ENCODE measurements around the gene NAA16. TPM values are rescaled to one million over a fixed set of nuclear protein-coding genes. Genes with fewer than 3 reads are reported as not detected.
"Not testable (repeated sequence)": the region's sequence is repeated elsewhere in the genome, so short reads cannot be mapped to it uniquely, and the experiment has no call there.

The NAA16 gene
- total RNA-seq, 2 donors from 2014 or later = 17.6 to 19.9 TPM

DNA sequence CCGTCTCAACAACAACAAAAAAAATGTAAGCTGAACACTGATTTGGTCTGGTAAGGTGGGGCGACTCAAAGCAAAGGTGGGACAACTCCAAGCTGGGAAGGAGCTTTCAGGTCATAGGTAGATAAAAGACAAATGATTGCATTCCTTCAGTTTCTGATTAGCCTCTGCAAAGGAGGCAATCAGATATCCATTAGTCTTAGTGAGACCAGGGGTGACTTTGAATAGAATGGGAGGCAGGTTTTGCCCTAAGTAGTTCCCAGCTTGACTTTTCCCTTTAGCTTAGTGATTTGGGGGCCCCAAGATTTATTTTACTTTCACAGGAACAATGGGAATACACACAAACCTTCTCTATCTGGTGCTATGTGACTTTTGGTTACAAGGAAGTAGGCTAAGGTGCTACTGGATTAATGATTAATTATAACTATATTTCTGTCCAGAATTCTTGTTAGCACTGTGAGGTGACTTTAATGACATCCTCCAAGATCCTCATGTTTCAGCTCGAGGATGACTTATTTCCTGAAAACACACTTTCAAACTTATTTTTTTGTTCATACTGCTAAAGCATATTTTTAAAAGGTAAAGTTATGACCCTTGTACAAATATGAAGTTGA lies 37.1 kb upstream of the NAA16 start:
- H3K36me3 ChIP-seq = no peaks in the 10 kb centered on the region
- no peak overlapping the region for H3K27ac ChIP-seq
- H3K27me3 ChIP-seq (replicated peaks; ENCODE audit: insufficient read depth) = no peaks in the 10 kb centered on the region
- intact Hi-C loops (cut with DNase I) = no loop called here
- H3K4me3 ChIP-seq = no peak overlapping the region
- WGBS = 72% methylated on average over 3 of the region's 3 CpGs
- H3K9me3 ChIP-seq = no peaks in the 10 kb centered on the region
- TF ChIP-seq POLR2A (IDR thresholded peaks at IDR 0.05) (no peak), POLR2AphosphoS5 (IDR thresholded peaks at IDR 0.05) (no peak)
- TF ChIP-seq, protein P1, sequence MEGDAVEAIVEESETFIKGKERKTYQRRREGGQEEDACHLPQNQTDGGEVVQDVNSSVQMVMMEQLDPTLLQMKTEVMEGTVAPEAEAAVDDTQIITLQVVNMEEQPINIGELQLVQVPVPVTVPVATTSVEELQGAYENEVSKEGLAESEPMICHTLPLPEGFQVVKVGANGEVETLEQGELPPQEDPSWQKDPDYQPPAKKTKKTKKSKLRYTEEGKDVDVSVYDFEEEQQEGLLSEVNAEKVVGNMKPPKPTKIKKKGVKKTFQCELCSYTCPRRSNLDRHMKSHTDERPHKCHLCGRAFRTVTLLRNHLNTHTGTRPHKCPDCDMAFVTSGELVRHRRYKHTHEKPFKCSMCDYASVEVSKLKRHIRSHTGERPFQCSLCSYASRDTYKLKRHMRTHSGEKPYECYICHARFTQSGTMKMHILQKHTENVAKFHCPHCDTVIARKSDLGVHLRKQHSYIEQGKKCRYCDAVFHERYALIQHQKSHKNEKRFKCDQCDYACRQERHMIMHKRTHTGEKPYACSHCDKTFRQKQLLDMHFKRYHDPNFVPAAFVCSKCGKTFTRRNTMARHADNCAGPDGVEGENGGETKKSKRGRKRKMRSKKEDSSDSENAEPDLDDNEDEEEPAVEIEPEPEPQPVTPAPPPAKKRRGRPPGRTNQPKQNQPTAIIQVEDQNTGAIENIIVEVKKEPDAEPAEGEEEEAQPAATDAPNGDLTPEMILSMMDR (IDR thresholded peaks at IDR 0.05) = no peak
- no peak for DNase-seq (ENCODE audit: low spot score)
- H3K4me1 ChIP-seq (replicated peaks) = no peaks in the 10 kb centered on the region

DNA sequence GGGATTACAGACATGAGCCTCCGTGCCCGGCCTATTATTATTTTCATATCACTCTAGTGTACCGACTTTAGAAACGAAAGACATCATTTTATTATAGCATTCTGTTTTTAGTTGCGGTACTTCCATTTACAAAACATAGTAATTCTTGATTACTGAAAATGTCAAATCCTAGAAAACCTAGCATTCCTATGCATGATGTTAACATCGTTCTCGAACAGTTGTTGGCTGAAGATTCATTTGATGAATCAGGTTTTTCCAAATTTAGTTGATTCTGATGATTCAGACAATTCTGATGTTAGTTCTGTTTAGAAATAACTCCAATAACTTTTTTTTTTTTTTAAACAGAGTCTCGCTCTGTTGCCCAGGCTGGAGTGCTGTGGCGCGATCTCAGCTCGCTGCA lies 36.2 kb upstream of the NAA16 start:
- Histone ChIP-seq H3K27me3 (replicated peaks; ENCODE audit: insufficient read depth) (no peaks in the 10 kb centered on the region), H3K9me3 (no peaks in the 10 kb centered on the region), H3K27ac (no peak overlapping the region), H3K36me3 (no peaks in the 10 kb centered on the region), H3K4me1 (replicated peaks) (no peaks in the 10 kb centered on the region), H3K4me3 (no peak overlapping the region)
- 97% methylated on average over 11 of the region's 11 CpGs for WGBS
- intact Hi-C loops (cut with DNase I) = no loop called here
- TF ChIP-seq POLR2AphosphoS5 (IDR thresholded peaks at IDR 0.05) (no peak), POLR2A (IDR thresholded peaks at IDR 0.05) (no peak)
- TF ChIP-seq, protein P1 (IDR thresholded peaks at IDR 0.05) = no peak
- no peak for DNase-seq (ENCODE audit: low spot score)

DNA sequence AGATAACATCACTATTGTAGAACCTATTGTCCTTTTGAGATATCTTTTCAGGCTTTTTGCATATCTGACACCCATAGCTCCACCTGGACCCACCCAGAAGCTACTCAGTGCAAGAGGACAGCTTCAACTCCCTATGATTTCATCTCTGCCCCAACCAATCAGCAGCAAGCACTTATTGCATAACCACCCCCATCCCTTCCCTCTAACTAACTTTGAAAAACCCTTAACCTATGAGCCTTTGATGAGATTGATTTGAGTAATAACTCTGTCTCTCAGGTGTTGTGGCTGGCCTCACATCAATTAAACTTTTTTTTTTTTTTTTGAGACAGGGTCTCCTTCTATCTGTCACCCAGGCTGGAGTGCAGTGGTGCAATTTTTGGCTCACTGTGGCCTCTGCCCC lies 34.2 kb upstream of the NAA16 start:
- Histone ChIP-seq H3K27me3 (replicated peaks; ENCODE audit: insufficient read depth) (no peaks in the 10 kb centered on the region), H3K4me1 (replicated peaks) (no peaks in the 10 kb centered on the region), H3K27ac (no peak overlapping the region), H3K36me3 (no peaks in the 10 kb centered on the region), H3K4me3 (no peak overlapping the region), H3K9me3 (no peaks in the 10 kb centered on the region)
- intact Hi-C loops (cut with DNase I) = no loop called here
- TF ChIP-seq POLR2A (IDR thresholded peaks at IDR 0.05) (no peak), POLR2AphosphoS5 (IDR thresholded peaks at IDR 0.05) (no peak)
- TF ChIP-seq, protein P1 (IDR thresholded peaks at IDR 0.05) = no peak
- DNase-seq (ENCODE audit: low spot score) = no peak

DNA sequence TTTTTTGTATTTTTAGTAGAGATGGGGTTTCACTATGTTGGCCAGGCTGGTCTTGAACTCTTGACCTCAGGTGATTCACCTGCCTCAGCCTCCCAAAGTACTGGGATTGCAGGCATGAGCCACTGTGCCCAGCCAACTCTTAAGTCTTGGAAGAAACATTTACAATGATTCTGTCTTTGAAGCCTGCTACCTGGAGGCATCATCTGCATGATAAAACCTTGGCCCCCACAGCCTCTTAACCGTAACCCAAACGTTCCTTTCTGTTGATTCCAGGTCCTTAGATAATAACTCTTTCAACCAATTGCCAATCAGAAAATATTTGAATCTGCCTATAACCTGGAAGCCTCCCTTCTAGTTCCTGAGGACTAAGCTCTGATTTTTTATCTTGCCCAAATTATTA lies 31.9 kb upstream of the NAA16 start:
- 61% methylated on average over 2 of the region's 2 CpGs for WGBS
- H3K9me3 ChIP-seq; H3K27ac ChIP-seq; H3K4me1 ChIP-seq (replicated peaks); H3K27me3 ChIP-seq (replicated peaks; ENCODE audit: insufficient read depth); H3K4me3 ChIP-seq; H3K36me3 ChIP-seq; DNase-seq (ENCODE audit: low spot score); intact Hi-C loops (cut with DNase I): not testable (repeated sequence)

DNA sequence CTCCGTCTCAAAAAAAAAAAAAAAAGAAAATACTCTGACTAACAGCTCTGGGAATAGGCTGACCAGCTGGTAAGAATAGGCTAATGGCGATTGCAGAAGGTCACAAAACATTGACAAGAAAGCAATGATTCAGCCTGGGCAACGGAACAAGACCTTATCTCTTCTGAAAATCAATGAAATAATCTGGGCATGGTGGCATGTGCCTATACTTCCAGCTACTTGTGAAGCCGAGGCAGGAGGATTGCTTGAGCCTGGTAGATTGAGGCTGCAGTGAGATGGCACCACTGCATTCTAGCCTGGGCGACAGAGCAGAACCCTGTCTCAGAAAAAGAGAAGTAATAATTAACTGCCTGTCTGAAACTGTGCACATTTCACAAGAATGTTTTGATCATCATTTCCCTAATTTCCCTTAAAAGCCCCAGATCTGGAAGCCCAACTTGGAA lies 28.9 kb upstream of the NAA16 start:
- H3K27ac ChIP-seq = no peak overlapping the region
- no peak overlapping the region for H3K4me3 ChIP-seq
- H3K4me1 ChIP-seq (replicated peaks) = no peaks in the 10 kb centered on the region
- H3K9me3 ChIP-seq = no peaks in the 10 kb centered on the region
- H3K27me3 ChIP-seq (replicated peaks; ENCODE audit: insufficient read depth) = no peaks in the 10 kb centered on the region
- no peak for DNase-seq (ENCODE audit: low spot score)
- TF ChIP-seq POLR2A (IDR thresholded peaks at IDR 0.05) (no peak), POLR2AphosphoS5 (IDR thresholded peaks at IDR 0.05) (no peak)
- TF ChIP-seq, protein P1 (IDR thresholded peaks at IDR 0.05) = no peak
- intact Hi-C loops (cut with DNase I) = no loop called here
- no peaks in the 10 kb centered on the region for H3K36me3 ChIP-seq
- WGBS = 85% methylated on average over 5 of the region's 5 CpGs
